Stimulated activated naive CD4-positive, alpha-beta T cell (primary cell): ENCODE measurements around the gene PRKAG2.
"Not testable (repeated sequence)": the region's sequence is repeated elsewhere in the genome, so short reads cannot be mapped to it uniquely, and the experiment has no call there.

ENCODE experiments used
- DNase-seq, 6 experiments: peaks; one replicate each; lab custom pipeline; 2025; lab: John Stamatoyannopoulos, UW

Gene PRKAG2

GRCh38 chr7:151884312-151885201 lies 7.6 kb upstream of the PRKAG2 start:
- DNase-seq: no peak

- no peak for DNase-seq
Measured at GRCh38 chr7:151883857-151884256, 6.9 kb upstream of the PRKAG2 start.

GRCh38 chr7:151882734-151883133 lies 5.8 kb upstream of the PRKAG2 start:
- DNase-seq: no peak

- DNase-seq: no peak
Measured at GRCh38 chr7:151880688-151881087, 3.8 kb upstream of the PRKAG2 start.

GRCh38 chr7:151877911-151878835 lies 1.3 kb upstream of the PRKAG2 start:
- DNase-seq: no peak

- peak; percentile 64 to 75 (median 71) for DNase-seq
Measured at GRCh38 chr7:151875942-151876898, 695 bp downstream of the PRKAG2 start.

GRCh38 chr7:151874479-151874878 lies 2.4 kb downstream of the PRKAG2 start:
- DNase-seq: not testable (repeated sequence)

GRCh38 chr7:151873402-151873965 lies 3.4 kb downstream of the PRKAG2 start:
- no peak for DNase-seq

- no peak for DNase-seq
Measured at GRCh38 chr7:151872531-151873401, 4.1 kb downstream of the PRKAG2 start.

GRCh38 chr7:151871904-151872303 lies 5.0 kb downstream of the PRKAG2 start:
- no peak for DNase-seq

GRCh38 chr7:151871189-151871735 lies 5.7 kb downstream of the PRKAG2 start:
- no peak for DNase-seq

- DNase-seq: no peak
Measured at GRCh38 chr7:151869968-151870918, 6.7 kb downstream of the PRKAG2 start.

GRCh38 chr7:151869455-151869854 lies 7.5 kb downstream of the PRKAG2 start:
- DNase-seq: no peak

GRCh38 chr7:151869109-151869428 lies 7.8 kb downstream of the PRKAG2 start:
- no peak for DNase-seq

GRCh38 chr7:151868396-151869108 lies 8.4 kb downstream of the PRKAG2 start:
- DNase-seq: no peak

GRCh38 chr7:151867912-151868311 lies 9.0 kb downstream of the PRKAG2 start:
- DNase-seq: no peak

GRCh38 chr7:151866761-151867655 lies 9.9 kb downstream of the PRKAG2 start:
- no peak for DNase-seq
